GM21723 (cell line): Measurements from ENCODE around the gene FGFBP1.
A peak's percentile ranks its signal among the peaks of the same experiment; 100 is the strongest.

ENCODE experiments used
- ATAC-seq: cut with Tn5 transposase; IDR thresholded peaks from one replicate; pipeline ENCODE4 v1.9.1; 2021; ENCODE audit warnings: mild to moderate bottlenecking, moderate library complexity; ENCODE audit not compliant: unreplicated experiment

FGFBP1 gene

DNA sequence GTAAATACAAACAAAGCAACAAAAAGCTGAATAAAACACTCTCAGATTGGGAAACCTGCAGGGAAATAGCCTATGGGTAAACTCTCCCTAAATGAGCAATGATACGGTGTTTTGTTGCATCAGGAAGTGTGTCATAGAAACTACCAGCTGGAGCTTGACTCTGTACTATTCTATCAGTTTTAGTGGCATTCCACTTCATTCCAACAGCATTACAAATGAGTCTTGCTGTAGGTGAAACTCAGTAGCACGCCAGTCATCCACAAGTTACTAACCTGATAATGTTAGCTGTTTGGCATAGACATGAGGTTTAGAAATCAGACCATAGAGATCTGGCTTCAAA, 24.9 kb downstream of the FGFBP1 start:
- ATAC-seq: no peak

DNA sequence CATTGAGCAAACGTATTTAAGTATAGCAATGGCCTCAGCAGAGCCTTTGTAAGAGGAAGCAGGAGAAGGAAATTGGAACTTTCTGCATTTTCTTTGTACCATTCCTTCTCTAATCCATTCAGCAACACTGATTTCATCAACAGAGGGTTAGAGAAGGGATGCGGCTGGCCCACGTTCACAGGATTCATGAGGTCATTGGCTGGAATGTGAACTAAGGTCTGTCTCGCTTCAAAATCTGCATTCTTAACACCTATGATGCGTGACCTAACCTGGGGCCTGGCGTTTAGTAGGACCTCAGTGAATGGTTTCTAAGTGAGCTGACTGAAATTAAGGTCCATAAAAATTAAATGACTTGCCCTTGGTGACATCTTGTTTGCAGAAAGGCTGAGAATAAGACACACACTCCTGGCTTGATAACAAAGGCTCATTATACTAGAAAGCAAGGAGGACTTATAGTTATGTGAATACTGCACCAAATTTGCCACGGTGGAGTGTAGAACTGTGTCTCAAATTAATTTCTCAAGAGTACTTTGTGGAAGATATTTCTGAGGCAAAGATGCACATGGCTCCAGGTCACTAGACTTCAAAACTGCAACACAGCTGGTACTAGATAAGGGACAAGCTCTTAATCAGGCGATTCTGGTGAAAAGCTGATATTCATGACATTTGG, 25.4 kb downstream of the FGFBP1 start:
- ATAC-seq: no peak

DNA sequence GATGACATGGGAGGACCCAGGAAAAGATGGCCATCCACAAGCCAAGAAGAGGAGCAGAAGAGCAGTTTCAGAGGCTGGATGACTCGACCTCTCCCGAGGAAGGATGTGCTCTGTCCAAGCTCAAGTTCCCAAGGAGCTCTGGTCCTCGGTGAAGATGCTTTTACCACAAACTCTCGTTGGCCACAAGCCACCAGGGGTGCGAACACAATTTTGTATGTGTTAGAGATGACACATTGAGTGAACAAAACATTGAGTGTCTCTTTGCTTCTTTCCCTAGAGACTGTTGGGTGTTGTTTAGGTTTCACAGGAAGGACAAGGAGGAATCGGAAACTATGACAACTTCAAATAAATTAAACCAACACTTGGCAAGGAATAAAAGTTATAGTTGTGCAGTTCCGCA, 26.3 kb downstream of the FGFBP1 start:
- no peak for ATAC-seq

DNA sequence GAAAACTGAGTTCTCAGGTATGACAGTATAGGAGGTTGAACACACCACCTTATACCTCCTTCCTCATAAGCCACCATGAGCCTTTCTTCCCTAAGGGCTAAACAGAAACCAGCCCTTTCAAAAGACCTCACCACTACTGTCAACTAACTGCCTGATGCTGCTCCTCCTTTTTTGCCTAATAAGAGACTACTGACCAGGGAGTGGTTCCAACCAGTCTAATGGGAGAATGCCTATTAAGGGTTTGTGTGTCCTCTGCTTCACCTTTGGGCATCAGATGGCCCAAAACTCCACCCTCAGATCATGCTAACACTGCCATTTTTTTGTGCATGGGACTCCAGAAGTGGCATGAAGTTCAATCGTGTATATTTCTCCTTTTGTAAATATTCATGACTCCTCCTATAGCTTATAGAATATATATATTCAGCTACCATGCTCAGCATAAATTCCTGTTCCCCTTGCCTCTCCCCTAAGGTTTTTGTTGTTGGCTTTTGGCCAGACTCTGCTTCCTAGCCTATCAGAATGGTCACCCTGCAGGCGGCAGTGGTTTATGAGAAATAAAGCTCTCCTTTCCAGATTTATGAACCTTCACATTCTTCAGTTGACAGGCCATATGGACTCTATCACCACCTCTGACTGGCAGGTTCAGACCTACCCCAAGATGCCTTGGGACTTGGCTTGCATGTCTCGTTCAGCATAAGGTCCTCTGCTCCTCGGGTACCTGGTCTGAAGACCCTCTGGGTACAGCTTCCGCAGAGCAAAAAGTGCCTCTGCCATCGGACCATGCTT, 28.2 kb downstream of the FGFBP1 start:
- ATAC-seq: no peak

DNA sequence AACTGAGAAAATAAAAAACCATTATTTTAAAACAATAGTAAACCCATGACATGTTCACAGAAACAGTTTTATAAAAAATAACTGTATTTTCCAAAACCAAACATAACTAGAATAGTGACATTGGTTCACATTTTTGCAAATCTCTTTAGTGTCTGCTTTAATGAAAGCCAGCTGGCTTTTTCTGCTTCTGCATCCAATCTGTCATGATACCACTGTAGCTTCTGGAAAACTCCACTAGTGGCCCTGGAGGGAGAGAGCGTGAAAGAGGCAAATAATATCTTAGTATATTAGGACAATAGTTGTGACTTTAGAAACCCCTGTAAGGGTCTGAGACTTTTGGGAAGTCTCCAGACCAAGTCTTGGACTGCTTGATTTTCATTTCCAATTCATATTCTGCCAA, 31.1 kb downstream of the FGFBP1 start:
- no peak for ATAC-seq

DNA sequence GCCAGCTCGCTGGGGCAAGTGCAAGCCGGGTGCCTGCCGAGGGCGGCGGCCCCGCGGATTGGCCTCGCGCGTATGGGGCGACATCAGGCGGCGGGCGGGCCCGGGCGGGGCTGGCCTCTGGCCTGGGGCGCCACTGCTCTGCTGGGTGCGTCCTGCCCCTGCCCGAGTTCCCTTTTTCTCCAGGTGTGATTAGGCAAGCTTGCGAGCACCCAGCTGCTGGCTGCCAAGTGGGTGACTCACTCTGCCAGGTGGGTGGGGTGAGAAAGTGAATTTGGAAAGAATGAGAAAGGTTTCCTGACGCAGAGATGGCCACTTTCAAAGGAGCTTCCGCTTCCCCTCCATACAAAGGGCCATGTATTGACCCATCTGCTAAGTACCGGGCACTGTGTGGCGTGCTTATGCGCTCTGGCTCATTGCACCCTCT, 32.5 kb downstream of the FGFBP1 start:
- no peak for ATAC-seq

DNA sequence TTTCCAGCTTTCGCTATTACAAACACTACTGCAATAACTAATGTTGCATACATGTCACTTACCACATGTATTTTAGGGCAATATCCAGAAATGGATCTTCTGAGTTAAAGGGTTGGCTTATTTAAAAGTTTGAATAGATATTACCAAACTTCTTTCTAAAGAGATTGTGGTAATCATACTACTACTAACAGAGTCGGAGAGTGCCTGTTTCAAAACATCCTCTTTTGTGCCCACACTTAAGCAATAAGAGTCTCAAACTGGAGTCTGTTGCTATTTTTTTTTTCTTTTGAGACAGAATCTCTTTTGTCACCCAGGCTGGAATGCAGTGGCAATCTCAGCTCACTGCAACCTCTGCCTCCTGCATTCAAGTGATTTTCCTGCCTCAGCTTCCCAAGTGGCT, 35.8 kb downstream of the FGFBP1 start:
- no peak for ATAC-seq

DNA sequence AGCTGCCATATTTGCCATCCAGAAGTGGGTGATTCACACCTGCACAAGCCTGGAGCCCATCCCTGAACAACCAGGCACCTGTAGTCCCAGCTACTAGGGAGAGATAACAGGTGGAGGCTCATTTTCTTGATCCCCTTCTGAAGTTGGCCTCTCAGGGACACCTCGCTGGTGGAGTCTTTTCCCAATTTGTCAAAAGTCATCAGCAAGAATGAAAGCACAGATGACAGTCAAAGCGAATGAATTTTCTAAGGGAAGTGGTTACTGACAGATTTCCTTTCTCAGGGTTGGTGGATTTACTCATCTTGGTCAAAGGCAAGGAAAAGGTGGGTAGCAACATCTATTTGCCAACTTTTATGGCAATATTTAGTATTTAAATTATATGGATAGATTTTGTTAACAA, 36.5 kb downstream of the FGFBP1 start:
- ATAC-seq: no peak

DNA sequence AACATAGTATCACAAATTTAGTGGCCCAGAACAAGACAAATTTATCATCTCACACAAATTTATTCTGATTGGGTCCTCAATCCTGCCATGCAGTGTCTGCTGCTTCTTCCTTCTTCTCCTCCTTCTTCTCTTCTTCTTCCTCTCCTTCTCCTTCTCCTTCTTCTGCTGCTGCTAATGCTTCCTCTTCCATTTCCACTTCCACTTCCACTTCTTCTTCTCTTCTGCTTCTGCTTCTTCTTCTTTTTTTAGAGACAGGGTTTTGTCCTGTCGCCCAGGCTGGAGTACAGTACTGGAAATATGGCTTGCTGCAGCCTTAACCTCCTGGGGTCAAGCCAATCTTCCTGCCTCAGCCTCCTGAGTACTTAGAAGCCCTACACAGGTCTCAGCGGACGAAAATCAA, 37.5 kb downstream of the FGFBP1 start:
- no peak for ATAC-seq

DNA sequence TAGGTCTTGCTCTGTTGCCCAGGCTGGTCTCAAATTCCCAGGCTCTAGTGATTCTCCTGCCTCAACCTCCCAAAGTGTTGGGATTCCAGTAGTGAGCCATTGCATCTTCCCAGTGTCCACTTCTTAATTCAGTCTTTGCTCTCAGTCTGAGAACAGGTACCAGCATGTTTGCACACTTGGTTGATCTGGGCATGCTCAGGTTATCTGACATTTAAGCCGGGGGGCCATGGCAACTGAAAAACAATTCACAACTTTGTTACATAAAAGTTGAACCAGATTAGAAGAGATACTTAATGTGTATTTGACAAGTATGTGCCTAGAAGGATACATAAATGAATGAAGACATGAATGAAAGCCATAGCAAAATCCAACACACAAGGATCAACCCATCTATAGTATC, 39.0 kb downstream of the FGFBP1 start:
- no peak for ATAC-seq

DNA sequence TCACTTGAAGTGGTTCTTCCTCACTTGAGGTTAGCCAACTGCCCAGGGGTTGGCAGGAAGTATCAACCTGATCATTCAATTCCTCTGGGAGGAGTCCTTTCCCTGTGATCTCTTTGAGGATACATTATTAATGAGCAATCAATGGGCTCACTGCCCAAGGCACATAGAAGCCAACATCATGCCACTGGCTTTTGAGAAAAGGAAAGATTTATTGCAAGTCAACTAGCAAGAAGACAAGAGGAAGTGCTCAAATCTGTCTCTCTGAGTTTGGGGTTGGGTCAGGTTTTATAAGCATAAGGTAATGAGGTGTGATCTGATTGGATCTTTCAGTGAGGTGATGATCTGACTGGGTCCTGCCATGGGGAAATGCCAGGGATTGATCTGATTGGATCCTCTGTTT, 39.6 kb downstream of the FGFBP1 start:
- no peak for ATAC-seq

DNA sequence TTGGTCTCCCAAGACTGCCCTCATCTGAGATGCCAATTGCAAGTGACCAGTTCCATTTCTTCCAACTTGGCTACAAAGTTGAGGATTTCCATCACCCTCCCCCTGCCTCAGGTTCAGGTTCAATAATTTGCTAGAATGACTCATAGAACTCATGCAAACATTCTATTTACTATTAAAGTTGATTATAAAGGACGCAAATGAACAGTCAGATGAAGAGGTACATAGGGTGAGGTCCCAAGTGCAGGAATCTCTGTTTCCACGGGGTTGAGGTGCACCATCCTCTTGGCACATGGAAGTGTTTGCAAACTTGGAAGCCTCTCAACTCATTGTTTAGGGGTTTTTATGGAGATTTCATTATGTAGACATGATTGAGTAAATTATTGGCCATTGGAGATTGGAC, 41.0 kb downstream of the FGFBP1 start:
- ATAC-seq: no peak

DNA sequence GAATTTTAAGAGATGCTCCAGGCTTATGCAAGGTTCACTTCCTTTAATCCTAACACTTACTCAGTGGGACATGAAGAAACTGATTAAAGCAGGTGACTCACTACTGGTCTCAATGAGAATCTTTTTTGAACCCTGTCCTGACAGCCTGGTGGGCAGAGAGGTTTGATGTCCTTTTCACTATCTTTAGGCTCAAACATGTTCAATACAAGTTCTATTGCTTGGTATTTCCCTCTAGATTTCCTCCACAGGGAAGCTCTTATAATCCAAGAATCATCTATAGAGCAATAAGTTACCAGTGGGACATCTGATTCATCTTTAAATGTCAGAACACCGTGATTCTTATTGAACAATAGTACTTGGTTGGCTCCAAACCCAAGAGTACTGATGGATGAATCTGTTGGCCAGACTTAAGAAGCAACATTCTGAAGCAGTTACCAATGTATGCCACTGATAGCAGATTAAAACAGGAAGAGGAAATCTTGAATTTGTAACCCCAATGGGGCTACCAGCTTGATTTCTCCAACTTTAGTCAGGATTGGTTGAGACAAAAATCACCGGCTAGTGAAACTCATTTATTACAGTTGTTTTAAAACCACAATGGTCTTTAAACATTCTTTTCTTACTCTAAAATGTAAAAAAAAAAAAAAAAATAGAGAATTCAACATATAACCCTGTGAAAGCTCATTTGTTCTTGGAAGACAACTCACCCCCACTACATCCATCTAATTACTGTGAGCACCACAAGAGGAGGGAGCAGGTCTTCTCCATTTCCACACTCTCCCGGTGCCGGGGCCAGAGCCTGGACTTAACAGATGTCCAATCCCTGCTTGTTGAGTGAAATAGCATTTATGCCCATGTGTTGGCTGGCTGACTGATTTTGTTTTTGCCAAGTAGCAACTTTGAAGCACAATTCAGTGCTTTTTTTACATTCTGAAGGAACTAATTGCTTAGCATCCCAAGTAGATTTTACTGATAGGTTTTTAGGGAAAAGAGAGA, 43.3 kb downstream of the FGFBP1 start:
- no peak for ATAC-seq

DNA sequence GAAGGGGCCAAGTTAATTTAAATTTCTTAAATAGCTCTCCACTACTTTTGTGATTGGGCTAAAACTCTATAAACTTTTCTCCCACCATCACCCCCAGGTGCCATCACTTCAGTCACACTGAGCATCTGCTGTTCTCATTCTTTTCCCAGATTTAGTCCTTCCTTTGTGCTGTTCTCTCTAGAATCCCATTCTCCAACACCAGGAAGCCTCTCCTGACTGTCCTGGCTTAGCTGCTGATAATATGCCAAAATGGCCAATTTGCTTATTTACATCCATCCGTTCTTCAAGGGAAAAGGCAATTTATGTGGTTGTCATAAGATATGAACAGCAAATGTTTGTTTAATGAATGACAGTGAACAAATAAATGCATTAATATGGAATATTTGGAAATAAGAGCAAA, 44.1 kb downstream of the FGFBP1 start:
- ATAC-seq: no peak

DNA sequence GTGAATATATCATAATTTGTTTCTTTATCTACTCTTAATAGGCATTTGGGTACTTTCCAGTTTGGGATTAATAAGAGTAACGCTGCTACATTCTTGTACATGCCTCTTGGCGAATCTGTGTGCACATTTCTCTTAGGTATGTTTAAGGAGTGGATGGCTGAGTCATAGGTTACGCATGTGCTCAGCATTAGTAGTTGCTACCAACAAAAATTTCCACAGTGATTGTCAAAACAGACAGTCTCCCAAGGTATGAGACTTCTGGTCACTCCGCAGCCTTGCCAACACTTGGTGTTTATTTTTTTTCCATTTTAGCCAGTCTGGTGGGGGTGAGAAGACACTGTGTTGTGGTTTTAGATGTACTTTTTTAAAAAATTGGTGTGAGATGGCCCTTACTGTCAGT, 44.6 kb downstream of the FGFBP1 start:
- ATAC-seq: no peak

DNA sequence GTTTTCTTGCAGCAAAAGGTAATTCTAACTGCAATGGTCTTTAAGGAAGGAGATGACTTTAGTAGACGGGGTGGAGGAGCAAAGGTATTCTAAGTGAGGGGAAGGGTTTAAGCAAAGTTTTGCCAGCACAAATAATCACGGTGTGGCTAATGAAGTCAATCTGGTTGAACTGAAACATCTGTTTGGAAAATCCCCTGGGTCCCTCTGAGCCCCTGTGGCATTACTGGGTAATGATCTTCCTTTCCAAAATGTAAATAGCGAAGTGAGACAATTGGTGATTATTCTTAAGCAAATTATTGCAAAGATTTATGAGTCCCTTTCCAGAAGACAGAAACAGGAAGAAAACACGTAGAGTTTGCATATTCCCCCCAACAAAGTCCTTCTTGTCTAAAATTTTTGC, 47.2 kb downstream of the FGFBP1 start:
- peak; percentile 70 for ATAC-seq

DNA sequence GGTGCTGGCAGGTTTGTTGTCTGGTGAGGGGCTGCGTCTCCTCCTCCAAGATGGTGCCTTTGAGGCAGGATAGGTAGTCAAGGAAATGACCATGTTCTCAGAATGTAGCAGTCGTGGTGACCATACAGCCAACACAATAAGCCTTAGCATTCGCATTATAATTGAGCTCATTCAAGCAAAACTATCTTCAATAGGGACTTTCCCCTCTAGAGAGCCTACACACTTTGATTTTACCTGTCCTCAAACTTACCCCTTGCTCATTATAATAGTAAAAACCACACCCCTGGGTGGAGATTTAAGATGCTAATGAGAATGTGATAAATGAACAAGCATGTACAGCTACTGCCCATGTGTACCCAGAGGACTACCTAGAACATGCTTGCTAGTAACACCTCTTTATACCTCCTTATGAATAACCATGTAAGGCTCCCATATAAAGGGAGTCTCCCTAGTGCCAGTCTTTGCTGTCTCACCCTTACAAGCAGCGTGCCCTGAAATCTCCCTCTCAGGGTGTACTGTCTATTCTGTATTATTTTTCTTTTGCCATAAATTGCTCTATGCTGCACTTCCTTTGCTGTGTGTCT, 48.2 kb downstream of the FGFBP1 start:
- no peak for ATAC-seq

DNA sequence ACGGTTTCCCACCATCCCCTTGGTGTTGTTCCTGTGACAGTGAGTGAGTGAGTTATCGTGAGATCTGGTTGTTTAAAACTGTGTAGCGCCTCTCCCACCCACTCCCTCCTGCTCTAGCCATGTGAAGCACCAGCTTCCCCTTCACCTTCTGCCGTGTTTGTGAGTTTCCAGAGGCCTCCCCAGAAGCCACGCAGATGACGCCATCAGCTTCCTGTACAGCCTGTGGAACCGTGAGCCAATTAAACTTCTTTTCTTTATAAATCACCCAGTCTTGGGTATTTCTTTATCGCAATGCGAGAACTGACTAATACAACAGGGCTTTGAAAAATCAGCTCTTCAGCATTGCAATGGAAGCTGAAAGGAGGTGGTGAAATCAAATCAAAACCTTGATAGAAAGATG, 50.0 kb downstream of the FGFBP1 start:
- ATAC-seq: no peak
